Measurements from ENCODE around the gene SYT2. TPM values are rescaled to one million over a fixed set of nuclear protein-coding genes. Genes with fewer than 3 reads are reported as not detected.
"Not testable (repeated sequence)": the region's sequence is repeated elsewhere in the genome, so short reads cannot be mapped to it uniquely, and the experiment has no call there.

SYT2 gene
- total and polyA plus RNA-seq, 5 experiments from 2014 or later: 0.02 TPM; not detected in 4

GRCh38 chr1:202547215-202547614 lies 163.0 kb downstream of the SYT2 start:
- Mint-ChIP-seq H3K4me1 (peaks cover 0 to 13% (median 4%) of the 10 kb centered on the region in 4 donors), H3K27ac (no peak overlapping the region), H3K9me3 (no peaks in the 10 kb centered on the region), H3K27me3 (no peaks in the 10 kb centered on the region), H3K36me3 (peaks cover 0 to 18% (median 7%) of the 10 kb centered on the region in 3 donors), H3K4me3 (no peak overlapping the region)
- DNase-seq (no peak), ATAC-seq (no peak)
- POLR2A ChIA-PET: no interaction called here

- peaks cover 0 to 20% (median 7%) of the 10 kb centered on the region in 3 donors for H3K36me3 Mint-ChIP-seq
- H3K27me3 Mint-ChIP-seq, ATAC-seq, H3K27ac Mint-ChIP-seq, DNase-seq, H3K9me3 Mint-ChIP-seq, H3K4me3 Mint-ChIP-seq, POLR2A ChIA-PET: not testable (repeated sequence)
- peaks cover 0 to 13% (median 5%) of the 10 kb centered on the region in 4 donors for H3K4me1 Mint-ChIP-seq
These were observed 163.5 kb downstream of the SYT2 start for GRCh38 chr1:202546796-202547195.

- H3K4me3 Mint-ChIP-seq, POLR2A ChIA-PET, DNase-seq, ATAC-seq, H3K9me3 Mint-ChIP-seq, H3K27me3 Mint-ChIP-seq: not testable (repeated sequence)
- Mint-ChIP-seq H3K4me1 (peaks cover 0 to 13% (median 6%) of the 10 kb centered on the region in 4 donors), H3K27ac (peak overlapping the region in 1 of 10 donors; percentile 32), H3K36me3 (peaks cover 0 to 15% (median 7%) of the 10 kb centered on the region in 3 donors)
These were observed 163.9 kb downstream of the SYT2 start for GRCh38 chr1:202546377-202546776.

GRCh38 chr1:202545647-202546303 lies 164.5 kb downstream of the SYT2 start:
- Mint-ChIP-seq H3K27ac (peak overlapping the region in 1 of 10 donors; percentile 32), H3K36me3 (peaks cover 0 to 14% (median 7%) of the 10 kb centered on the region in 3 donors), H3K4me1 (peaks cover 0 to 13% (median 6%) of the 10 kb centered on the region in 4 donors)
- H3K4me3 Mint-ChIP-seq, DNase-seq, POLR2A ChIA-PET, H3K27me3 Mint-ChIP-seq, ATAC-seq, H3K9me3 Mint-ChIP-seq: not testable (repeated sequence)

GRCh38 chr1:202544766-202545449 lies 165.3 kb downstream of the SYT2 start:
- H3K27me3 Mint-ChIP-seq, DNase-seq, H3K4me3 Mint-ChIP-seq, H3K27ac Mint-ChIP-seq, POLR2A ChIA-PET, H3K9me3 Mint-ChIP-seq, ATAC-seq: not testable (repeated sequence)
- Mint-ChIP-seq H3K4me1 (peaks cover 0 to 13% (median 6%) of the 10 kb centered on the region in 4 donors), H3K36me3 (peaks cover 0 to 17% (median 7%) of the 10 kb centered on the region in 3 donors)

GRCh38 chr1:202543537-202543936 lies 166.7 kb downstream of the SYT2 start:
- POLR2A ChIA-PET, H3K27ac Mint-ChIP-seq, H3K27me3 Mint-ChIP-seq, DNase-seq, H3K9me3 Mint-ChIP-seq, H3K4me3 Mint-ChIP-seq, ATAC-seq: not testable (repeated sequence)
- Mint-ChIP-seq H3K36me3 (peaks cover 0 to 20% (median 6%) of the 10 kb centered on the region in 3 donors), H3K4me1 (peaks cover 0 to 21% (median 7%) of the 10 kb centered on the region in 4 donors)

GRCh38 chr1:202542415-202542814 lies 167.8 kb downstream of the SYT2 start:
- H3K9me3 Mint-ChIP-seq, DNase-seq, H3K27ac Mint-ChIP-seq, H3K4me3 Mint-ChIP-seq, POLR2A ChIA-PET, ATAC-seq, H3K27me3 Mint-ChIP-seq: not testable (repeated sequence)
- Mint-ChIP-seq H3K36me3 (peaks cover 0 to 20% (median 6%) of the 10 kb centered on the region in 3 donors), H3K4me1 (peaks cover 0 to 21% (median 7%) of the 10 kb centered on the region in 4 donors)

- ATAC-seq, POLR2A ChIA-PET, H3K27ac Mint-ChIP-seq, DNase-seq, H3K4me3 Mint-ChIP-seq, H3K4me1 Mint-ChIP-seq, H3K27me3 Mint-ChIP-seq, H3K9me3 Mint-ChIP-seq: not testable (repeated sequence)
- peaks cover 0 to 19% (median 6%) of the 10 kb centered on the region in 3 donors for H3K36me3 Mint-ChIP-seq
These were observed 169.4 kb downstream of the SYT2 start for GRCh38 chr1:202540858-202541257.

Other genes starting within 250 kb of the SYT2 start
- 10 to 100 TPM; 45.6 to 48.0 TPM for gene KDM5B, start 98.0 kb upstream of the SYT2 start, total RNA-seq
- 10 to 100 TPM in 2 of 3 donors, 1 to 10 TPM in 1; 7.9 to 11.9 (median 11.5) TPM for gene KDM5B, start 98.0 kb upstream of the SYT2 start, polyA plus RNA-seq
- gene PCAT6, start 100.5 kb upstream of the SYT2 start, total RNA-seq: under 1 TPM in 1 of 2 experiments, not detected in 1; 0.71 TPM
- gene PCAT6, start 100.5 kb upstream of the SYT2 start, polyA plus RNA-seq: 1 to 10 TPM in 1 of 3 donors, not detected in 2; 1.2 TPM
- gene RABIF, start 178.7 kb upstream of the SYT2 start, total RNA-seq: 10 to 100 TPM; 13.8 to 15.1 TPM
- 10 to 100 TPM; 14.2 to 20.3 (median 15.6) TPM for gene RABIF, start 178.7 kb upstream of the SYT2 start, polyA plus RNA-seq
- gene KLHL12, start 216.8 kb upstream of the SYT2 start, total RNA-seq: 10 to 100 TPM; 23.0 to 25.4 TPM
- gene KLHL12, start 216.8 kb upstream of the SYT2 start, polyA plus RNA-seq: 10 to 100 TPM; 12.5 to 16.5 (median 15.1) TPM
- gene ADIPOR1, start 247.9 kb upstream of the SYT2 start, total RNA-seq: 10 to 100 TPM; 51.9 to 58.8 TPM
- 10 to 100 TPM; 71.6 to 91.8 (median 73.2) TPM for gene ADIPOR1, start 247.9 kb upstream of the SYT2 start, polyA plus RNA-seq